AG09309 (cell line): ENCODE data around the gene RASGRP4.
"Not testable (repeated sequence)": the region's sequence is repeated elsewhere in the genome, so short reads cannot be mapped to it uniquely, and the experiment has no call there.

ENCODE experiments used
- DNase-seq: peaks from one replicate; pipeline ENCODE4 v3.0.0-alpha.2; 2010; ENCODE audit warnings: low read depth
- H3K4me3 ChIP-seq: 2 replicates; pipeline ENCODE4 v1.5.1; 2011; ENCODE audit warnings: mild to moderate bottlenecking, low read depth, low read length, moderate library complexity; ENCODE audit not compliant: control insufficient read depth
- CTCF ChIP-seq: IDR thresholded peaks from 2 replicates; pipeline ENCODE4 v1.5.1; 2011; ENCODE audit warnings: mild to moderate bottlenecking, low read depth, low read length, inconsistent platforms; ENCODE audit not compliant: insufficient read depth, control insufficient read depth; ENCODE audit errors: missing control alignments

The RASGRP4 gene

GRCh38 chr19:38425810-38426466 lies at the start of gene RASGRP4:
RASGRP4 (minus strand) TSS chr19:38426219; CDS start chr19:38426091, 128 bp downstream.
- no peak for TF ChIP-seq CTCF
- H3K4me3 ChIP-seq, result no peak within 1 kb of the TSS
- DNase-seq, result no peak

GRCh38 chr19:38475176-38475575 lies 49.2 kb upstream of the RASGRP4 start:
- DNase-seq, result no peak
- H3K4me3 ChIP-seq, result no peak overlapping the region
- no peak for TF ChIP-seq CTCF

- TF ChIP-seq CTCF, result no peak
- no peak for DNase-seq
- no peak overlapping the region for H3K4me3 ChIP-seq
Observed at GRCh38 chr19:38473201-38473600, 47.2 kb upstream of the RASGRP4 start.

- not testable (repeated sequence) for H3K4me3 ChIP-seq, DNase-seq
Observed at GRCh38 chr19:38472725-38473124, 46.7 kb upstream of the RASGRP4 start.

GRCh38 chr19:38470788-38471480 lies 44.9 kb upstream of the RASGRP4 start:
- DNase-seq, result no peak
- TF ChIP-seq CTCF, result no peak
- no peak overlapping the region for H3K4me3 ChIP-seq

GRCh38 chr19:38469151-38469550 lies 43.1 kb upstream of the RASGRP4 start:
- TF ChIP-seq CTCF, result no peak
- DNase-seq, result no peak

More at GRCh38 chr19:38469151-38469550, 43.1 kb upstream of the RASGRP4 start:
- H3K4me3 ChIP-seq, result no peak overlapping the region
